Raji (cell line): ENCODE measurements around the gene DIDO1.

Source experiments
- POLR2A ChIP-seq: IDR thresholded peaks from 2 replicates; pipeline ENCODE4 v1.6.1; 2011; ENCODE audit warnings: low read depth, low read length, control low read depth; ENCODE audit not compliant: insufficient read depth

DIDO1 gene

DNA sequence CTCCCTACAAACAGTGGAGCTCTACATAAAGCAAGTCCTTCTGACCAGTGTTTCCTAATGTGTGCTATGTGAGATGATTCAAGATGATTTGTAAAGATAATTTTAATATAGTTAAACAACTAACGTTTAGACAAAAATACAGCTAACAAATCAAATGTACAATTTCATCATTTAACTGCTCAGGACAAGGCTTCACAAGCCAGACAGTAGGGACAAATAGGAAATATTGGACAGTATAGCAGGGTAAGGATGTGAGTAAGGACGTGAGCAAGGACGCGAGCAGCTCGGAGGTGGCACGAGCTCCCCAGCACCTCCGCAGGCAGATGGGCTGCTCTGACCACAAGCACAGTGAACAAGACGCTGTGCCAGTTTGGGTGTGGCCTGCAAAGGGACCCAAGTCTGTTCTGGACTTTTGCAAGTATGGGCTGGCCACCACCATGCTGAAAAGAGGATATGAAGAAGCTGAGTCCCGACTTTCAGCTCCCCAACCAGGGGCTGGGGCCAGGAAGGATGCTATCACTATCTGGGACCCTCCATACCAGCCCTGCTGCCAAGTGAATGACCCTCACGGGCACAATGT is 14.5 kb downstream of the DIDO1 start:
- TF ChIP-seq POLR2A, result no peak

DNA sequence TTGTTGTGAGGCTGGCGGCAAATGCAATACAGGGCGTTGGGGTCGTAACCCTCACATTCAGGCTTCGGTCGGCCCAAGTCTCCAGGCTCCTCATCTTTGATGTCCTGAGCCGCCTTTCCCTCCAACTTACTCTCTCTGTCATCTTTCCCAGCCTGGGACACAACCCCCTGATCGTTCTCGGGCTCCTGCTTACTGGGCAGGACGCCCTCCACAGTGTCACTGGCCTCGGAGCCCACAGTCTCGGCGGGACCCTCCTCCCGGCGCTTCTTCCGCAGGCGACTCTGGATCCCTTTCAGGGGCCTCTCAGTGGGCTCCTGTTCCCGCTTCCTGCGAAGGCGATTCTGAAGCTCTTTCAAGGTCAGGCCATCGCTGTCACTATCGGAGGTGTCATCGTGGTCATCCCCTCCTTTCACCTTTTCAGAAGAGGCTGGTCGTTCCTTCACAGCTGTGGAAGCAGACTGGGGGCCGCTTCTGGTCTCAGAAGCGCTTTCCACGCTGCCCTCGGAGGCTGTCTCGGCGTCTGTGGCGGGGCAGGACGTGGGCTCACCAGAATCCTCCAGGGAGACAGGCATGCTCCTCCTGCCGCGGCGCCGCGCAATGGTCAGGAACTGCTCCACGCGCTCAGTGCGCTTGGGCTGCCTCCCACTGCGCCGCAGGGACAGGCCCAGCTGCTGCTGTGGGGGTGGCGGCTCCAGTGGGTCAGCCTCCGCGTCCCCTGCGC is 15.4 kb downstream of the DIDO1 start:
- TF ChIP-seq POLR2A, result no peak

DNA sequence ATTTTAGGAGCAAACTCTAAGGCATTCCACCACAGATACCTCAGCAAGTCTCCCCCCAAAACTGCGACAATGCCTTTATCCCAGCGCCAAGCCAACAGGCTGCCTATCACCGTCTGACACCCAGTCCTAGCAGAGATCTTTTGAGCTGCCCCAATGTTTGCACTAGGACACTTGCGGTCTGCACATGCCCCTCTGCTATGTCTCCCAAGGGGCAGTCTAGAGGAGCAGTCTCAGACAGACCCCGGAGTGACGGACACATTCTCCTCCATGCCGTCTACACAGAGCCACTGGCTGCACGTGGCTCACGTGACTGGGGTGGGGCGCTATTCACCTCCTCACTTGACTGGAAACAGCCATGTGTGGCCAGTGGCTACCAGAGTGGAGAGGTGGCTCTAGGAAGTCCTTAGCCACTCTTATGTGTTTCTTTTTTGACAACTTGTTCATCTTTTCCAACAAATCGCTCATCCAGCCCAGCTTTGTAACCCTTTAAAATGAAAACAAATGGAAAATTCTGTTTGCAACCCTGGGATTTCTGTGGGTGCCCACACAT is 16.0 kb downstream of the DIDO1 start:
- TF ChIP-seq POLR2A, result no peak

DNA sequence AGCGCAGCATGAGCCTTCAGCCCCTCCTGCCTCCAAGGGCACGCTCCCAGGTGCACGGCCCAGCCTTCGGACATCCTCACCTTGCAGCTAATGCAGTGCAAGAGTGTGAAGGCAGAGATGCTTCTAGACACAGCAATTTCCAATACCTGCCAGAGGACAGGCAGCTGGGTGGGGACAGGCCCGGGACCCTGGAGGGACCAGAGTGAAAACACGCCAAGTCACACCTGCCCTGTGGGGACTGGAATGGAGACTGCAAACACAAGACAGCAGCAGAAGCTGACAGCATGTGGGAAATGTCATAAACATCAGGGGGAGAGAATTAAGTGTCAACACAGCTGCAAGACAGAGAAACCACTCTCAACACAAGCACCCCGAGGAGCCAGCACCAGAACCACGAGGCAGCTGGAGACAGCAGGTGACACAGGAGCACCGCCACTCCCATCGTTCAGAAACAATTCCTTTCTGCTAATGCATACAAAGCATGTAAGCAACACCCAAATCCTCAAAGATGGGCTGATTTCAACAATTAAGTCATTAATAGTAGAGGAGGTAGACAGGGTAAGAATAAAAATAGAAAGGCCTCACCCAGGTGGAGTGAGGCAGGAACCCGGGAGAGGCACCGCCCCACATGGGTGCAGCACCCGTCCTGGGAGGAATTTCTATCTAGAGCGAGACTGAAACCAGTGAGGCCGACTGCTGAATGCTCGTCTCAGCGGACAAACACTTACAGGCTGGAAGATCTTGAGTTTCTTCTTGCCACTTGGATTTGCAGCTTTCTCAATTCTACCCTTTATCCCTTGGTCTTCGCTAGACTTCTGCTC is 17.1 kb downstream of the DIDO1 start:
- no peak for TF ChIP-seq POLR2A

DNA sequence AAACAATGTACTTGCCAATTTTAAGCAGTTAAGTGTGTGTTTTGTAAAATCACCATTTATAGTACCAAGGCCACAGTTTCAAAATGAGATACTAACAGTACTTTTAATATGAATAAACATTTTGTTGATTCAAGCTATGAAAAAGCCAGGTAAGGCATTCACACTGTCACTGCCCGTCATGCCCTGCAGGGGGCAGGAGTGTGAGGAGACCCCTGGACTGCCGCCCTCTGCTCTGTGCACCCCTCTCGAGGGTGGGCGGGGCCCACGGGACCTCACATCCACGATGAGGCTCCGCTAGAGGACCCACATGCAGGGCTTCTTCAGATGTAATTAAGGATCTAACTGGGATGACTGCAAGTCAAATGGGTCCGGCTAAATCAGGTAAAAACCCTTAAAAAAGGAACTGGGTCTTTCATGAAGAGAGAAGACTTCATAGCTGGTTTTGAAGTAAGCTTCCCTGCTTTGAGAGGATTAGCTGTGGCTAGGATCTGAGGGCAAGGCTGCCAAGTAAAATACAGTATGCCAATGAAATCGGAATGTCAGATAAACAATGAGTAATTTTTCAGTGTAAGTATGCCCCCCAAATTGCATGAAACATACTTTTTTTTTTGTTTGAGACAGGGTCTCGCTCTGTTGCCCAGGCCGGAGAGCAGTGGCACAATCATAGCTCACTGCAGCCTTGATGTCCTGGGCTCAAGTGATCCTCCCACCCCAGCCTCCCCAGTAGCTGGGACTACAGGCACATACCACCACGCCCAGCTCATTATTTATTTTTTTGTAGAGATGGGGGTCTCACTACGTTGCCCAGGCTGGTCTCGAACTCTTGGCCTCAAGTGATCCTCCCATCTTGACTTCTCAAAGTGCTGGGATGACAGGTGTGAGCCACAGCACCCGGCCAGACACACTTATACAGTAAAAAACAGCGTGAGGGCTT is 18.7 kb downstream of the DIDO1 start:
- TF ChIP-seq POLR2A, result no peak

DNA sequence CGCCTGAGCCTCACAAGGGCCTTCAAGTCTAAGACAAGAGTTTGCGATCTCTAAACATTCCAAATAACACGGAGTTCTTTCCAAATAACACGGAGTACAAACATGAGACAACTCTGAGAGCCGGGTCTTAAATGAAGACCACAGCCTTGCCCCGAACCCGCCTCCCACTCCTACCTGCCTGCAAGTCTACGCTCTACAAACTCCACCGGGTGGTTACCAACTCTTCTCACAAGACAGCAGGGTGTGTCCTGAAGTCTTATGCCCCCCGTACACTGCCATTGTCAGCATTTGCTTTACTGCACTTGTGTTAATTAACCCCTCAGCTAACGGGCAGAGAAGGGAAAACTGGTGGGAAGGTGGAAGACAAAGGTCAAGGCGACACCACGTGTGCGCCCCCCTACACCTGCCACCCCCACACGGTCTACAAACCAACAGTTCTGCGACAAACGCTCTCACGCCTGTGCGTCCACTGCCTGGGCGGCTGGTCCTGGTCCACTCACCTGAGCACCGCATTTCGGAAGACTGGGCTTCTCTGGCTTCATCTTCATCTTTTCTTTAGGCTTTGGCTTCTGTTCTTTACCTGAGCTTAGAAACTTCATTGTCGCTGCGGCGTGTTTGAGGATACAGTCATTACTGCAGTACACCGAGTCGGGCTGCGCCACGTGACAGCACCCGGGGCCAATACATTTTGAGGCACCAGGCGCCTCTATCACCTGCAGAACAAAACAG is 19.5 kb downstream of the DIDO1 start:
- no peak for TF ChIP-seq POLR2A

DNA sequence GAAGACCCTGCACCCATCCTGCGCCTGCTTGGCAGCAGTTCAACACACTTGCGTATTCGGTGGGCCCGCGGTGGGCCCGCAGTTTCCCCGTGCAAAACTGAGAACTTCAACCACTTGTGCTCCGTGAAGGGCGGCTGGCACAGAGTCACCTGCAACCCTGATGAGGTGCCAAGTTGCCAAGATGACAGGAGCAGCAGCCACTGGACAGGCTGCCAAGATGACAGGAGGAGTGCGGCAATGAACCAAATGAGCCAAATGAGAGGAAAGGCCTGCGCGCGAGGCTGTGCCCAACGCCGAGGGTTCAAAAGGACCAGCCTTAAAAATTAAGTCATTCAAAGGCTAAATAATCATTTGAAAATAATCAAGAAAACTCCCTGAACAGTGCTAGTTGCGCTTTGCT is 20.1 kb downstream of the DIDO1 start:
- TF ChIP-seq POLR2A, result no peak

DNA sequence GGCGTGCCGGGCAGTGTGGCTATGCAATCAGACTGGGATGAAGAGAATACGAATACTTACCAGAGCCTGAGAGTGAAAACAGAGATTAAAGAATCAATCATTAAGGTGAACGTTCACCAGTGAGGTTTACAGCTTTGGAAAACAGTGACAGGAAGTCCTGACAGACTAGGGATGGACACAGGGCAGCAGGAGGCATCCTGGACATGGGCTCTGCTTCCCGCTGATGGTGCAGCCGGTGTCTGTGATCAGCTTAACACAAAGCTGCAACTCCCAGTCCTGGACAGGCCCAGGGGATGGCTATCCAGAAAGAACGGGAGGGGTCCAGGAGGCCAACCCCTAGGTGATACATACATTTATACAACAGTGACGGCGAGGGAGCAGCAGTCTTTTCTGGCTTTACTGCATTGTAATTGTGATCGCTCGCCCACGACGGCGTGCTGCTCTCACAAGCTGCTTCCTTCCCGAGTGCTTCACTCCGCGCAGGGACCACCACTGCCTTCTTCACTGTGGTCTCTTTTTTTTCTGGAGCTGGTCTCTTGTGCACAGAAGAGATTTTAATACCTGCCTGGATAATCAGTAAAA is 20.7 kb downstream of the DIDO1 start:
- no peak for TF ChIP-seq POLR2A

DNA sequence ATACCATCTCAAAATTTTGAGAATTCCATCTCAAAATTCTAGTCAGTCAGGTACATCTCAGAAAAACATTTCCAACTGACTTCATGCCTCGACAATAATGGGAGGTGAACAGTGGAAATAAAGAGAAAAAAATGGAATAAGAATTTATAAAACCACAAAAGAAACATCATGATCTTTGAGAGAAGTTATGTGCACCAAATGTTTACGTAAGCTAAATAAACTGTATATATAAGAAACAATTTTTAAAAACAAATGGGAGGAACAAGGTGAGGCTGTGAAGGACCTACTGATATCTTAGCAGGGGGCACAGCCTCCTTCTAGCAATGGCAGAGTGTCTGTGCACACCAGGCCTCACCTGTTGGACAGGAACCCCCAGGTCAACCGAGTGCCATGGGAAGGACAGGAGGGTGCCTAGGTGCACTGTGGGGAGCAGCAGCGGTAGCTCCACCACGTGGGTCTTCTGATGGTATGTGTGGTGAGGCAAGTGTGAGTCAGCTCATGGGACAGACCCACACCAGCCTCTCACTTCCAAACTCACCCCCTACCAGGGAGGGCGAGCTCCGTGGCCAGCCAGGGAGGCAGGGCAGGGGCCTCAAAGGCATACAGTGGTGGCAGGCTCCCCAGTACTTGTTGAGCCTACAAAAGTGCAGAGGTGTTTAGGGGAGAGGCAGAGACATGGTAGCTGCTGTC is 23.2 kb downstream of the DIDO1 start:
- no peak for TF ChIP-seq POLR2A

DNA sequence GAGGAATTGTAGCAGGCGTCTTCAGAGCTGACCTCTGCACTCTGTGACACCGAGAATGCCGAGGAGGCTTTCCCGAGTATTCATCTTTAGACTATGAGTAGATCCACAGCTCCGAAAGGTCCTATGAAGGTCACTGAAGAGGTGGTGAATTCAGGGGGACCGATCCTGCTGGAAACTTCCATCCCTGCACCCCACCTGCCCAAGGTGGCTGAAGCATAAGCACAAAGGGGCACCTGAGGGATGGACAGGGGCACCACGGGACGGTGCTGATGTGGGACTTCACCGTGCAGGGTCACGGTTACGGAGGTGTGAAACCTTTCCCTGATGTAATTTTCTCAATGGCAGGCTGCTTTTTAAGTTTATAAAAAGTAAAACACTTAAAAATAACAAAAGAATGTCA is 24.4 kb downstream of the DIDO1 start:
- TF ChIP-seq POLR2A, result no peak

DNA sequence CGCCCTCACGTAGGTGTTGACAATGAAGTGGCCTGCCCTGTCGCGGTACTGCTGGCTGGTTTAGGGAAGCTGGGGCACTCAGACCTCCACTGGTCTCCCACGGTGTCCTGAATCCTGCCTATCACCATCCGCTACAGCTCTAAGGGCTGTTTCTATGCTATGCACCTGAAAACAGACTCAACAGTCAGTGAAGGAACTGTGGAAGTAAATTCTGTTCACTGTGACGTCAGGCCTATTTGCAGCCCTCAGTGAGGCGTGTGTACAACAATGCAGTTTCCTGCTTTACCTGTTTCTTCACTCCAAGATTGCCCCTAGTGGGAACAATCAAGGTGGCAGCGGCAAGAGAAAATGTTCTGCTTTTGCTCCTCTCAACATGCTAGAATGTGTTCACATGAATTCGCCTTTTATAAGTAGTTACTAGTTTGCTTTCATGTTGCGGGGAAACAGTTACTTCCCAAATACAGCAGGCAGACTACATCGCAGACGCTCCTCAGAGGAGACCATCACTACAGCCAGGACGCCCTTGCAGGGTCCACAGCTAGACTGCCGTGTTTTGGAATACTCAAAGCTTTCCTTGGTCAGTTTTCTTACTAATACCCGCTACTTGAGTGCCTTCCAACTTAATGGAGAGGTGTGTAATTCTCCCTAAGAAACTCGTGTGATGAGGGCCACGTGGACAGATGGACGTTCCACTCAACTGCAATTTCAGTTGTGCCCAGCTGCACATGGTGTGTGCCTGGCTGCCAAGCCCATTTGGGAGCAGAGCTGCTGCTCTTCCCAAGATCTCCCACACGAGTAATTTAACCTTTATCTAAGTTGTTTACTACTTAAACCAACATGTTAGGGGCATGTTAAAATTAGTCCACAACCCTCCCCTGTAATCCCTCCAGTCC is 25.4 kb downstream of the DIDO1 start:
- TF ChIP-seq POLR2A, result no peak

DNA sequence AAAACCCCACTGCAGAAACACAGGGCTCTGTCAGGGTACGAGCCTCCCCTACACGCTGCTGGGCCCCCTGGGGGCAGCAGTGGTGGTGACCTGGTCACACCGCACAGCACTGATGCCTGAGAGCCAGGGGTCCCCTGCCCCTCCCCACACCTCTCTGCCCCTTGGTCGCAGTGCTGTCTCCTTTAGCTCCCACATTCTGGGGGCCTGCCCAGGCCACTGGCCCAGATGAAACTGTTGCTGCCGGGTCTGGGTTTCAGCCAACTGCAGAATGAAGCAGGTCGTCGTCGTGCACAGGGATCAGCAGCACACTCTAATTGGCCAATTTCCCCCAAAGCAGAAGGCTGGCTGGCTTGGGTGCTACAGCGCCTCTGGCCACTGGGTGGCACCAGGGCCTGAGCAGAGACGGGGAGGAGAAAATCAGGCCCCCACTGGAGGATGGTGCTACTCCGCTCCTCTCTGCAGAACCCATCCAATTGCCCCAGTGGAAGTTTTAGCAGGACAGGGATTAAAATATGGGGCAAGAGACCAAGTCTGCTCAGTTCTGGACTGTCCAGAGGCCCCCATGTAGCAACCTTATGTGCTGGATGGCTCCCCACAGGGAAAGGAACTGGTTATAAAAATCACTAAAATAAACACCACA is 26.1 kb downstream of the DIDO1 start:
- no peak for TF ChIP-seq POLR2A
